A204.1 (cell line): ENCODE data around the gene NAXE.
"Not testable (repeated sequence)": the region's sequence is repeated elsewhere in the genome, so short reads cannot be mapped to it uniquely, and the experiment has no call there.

Experiments
- FAIRE-seq: peaks from 2 replicates; lab custom pipeline; 2012; peaks lifted over from hg19 to GRCh38; lab: Jason Lieb, UNC

NAXE gene

DNA sequence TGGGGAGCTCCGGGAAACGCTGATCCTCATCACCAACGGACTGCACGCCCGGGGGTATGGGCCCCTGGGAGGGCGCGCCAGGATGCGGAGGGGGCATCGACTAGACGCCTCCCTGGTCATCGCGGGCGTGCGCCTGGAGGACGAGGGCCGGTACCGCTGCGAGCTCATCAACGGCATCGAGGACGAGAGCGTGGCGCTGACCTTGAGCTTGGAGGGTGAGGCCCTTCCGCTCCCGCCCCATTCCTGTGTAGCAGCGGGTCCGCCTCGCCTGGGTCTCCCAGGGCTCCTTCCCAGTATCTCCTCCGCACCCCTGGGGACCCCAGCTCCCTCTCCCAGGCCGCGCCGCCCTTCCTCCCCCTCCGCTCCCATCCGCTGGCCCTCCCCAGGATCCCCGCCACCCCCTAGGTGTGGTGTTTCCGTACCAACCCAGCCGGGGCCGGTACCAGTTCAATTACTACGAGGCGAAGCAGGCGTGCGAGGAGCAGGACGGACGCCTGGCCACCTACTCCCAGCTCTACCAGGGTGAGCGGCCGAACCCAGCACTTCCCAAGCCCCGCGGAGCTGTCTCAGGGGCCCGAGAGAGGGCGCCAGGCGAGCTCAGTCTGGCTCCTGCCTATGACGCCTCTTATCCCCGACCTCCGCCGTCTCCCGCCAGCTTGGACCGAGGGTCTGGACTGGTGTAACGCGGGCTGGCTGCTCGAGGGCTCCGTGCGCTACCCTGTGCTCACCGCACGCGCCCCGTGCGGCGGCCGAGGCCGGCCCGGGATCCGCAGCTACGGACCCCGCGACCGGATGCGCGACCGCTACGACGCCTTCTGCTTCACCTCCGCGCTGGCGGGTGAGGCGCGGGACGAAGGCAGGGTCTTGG, 32.6 kb downstream of the NAXE start:
- no peak for FAIRE-seq

DNA sequence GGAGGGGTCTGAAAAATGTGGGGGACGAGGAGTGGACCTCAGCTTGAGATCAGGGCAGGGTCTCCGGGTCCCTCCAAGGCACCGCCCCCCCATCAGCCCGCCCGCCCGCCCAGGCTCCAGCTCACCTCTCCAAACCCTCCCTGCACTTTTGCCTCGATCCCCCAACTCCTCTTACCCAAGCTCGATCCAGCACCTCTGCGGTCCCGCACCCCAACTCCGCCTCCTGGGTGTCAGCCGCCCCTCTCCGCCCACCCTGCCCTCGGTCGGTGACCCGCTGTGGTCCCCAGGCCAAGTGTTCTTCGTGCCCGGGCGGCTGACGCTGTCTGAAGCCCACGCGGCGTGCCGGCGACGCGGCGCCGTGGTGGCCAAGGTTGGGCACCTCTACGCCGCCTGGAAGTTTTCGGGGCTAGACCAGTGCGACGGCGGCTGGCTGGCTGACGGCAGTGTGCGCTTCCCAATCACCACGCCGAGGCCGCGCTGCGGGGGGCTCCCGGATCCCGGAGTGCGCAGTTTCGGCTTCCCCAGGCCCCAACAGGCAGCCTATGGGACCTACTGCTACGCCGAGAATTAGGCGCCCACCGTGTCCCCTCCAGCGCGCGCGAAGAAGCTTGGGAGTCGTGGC, 33.3 kb downstream of the NAXE start:
- no peak for FAIRE-seq

- FAIRE-seq = no peak
Observed at GRCh38 chr1:156625436-156626078, 34.0 kb downstream of the NAXE start.

GRCh38 chr1:156626079-156626438, 34.5 kb downstream of the NAXE start:
- no peak for FAIRE-seq

DNA sequence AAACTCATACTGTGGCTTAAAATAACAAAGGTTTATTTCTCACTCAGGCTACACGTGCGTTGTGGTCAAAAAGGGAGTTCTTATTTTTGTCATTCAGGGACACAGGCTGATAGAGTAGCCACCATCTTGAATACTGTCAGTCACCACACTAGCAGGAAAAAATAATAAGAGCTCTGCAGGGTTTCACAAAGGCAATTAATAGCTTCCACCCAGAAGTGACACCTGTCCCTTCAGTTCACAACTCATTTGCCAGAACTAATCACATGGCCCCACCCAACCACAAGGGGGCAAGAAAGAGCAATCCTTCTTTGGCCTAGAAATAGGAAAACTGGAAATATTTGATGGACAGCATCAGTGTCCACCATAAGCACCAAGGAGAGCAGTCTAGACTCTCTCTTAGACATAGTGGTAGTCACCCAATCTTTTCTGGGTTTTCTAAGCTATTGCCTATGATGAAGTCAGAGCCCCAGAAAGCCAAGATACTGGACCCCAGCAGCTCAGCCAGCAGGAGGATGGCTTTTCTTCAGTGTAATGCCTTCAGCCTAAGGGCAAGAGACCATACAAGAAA, 35.8 kb downstream of the NAXE start:
- FAIRE-seq = no peak

GRCh38 chr1:156629823-156630449, 38.4 kb downstream of the NAXE start:
- FAIRE-seq = no peak

GRCh38 chr1:156631152-156631551, 39.6 kb downstream of the NAXE start:
- FAIRE-seq = not testable (repeated sequence)

DNA sequence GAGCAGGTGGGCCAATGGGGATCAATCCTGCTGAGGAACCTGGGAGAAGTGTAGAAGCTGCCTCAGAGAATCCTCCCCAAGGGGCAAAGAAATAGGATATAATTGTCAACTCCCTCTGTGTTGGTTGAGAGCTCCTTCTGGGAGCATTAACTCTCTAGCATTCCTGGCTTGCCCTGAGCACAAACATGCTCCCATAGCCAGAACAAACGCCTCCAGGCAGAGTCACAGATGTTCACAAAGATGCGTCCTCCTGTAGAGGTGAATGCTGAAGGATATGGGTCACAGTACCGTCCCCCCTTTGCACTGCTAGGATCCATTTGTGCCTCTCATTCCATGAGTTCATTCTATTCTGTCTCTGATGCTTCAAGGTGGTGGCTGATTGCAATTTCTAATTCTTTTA, 40.8 kb downstream of the NAXE start:
- FAIRE-seq = no peak

DNA sequence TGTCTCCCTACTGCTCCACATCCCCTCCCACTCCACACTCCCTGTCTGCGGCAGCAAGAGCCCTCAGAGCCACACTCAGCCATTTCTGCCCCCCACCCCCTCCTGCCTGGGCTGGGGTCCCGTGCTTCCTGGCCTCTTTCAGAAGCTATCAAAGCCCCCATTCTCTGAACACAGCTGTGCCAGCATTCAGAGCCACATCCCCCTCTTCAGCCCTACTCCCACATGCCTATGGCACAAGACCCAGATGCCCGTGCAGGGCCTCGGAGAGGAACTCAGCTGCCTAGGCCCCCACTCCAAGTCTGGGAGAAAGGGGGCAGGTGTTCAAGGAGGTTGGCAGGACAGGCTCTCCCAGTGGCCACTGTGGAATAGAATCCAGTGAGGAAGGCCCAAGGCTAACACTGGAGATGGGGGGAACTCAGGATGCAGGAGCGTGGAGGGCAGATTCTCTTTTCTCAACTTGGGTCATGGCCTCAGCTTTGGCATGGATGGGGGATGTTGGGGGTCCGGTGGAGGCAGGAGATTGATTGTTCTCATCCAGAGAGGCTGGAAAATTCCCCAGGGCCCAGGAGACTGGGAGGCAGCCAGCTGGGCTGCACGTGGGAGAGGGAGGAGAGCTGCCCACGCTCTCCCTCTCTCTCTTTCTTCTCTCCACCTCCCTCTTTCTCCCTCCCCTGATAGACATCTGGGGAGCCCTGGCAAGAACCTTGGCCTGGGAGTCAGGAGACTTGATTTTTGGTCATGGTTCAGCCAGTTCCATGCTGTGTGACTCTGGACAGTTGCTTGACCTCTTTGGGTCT, 46.8 kb downstream of the NAXE start:
- no peak for FAIRE-seq

GRCh38 chr1:156639601-156640101, 48.1 kb downstream of the NAXE start:
- no peak for FAIRE-seq

GRCh38 chr1:156640842-156641706, 49.5 kb downstream of the NAXE start:
- no peak for FAIRE-seq

GRCh38 chr1:156641761-156642264, 50.2 kb downstream of the NAXE start, which contains the start of gene BCAN:
TSS of gene BCAN (plus strand) at chr1:156642117. CDS start at chr1:156646055, 3,938 bp downstream.
- FAIRE-seq = no peak

- FAIRE-seq = no peak
Observed at GRCh38 chr1:156642265-156643048, 50.9 kb downstream of the NAXE start.

- FAIRE-seq = no peak
Observed at GRCh38 chr1:156643049-156643777, 51.6 kb downstream of the NAXE start.

- no peak for FAIRE-seq
Observed at GRCh38 chr1:156643778-156644092, 52.2 kb downstream of the NAXE start.
